ENCODE results near the gene ZHX3.

The ZHX3 gene

GRCh38 chr20:41172296-41173140, 145.0 kb downstream of the ZHX3 start:
- ChIA-PET CTCF (interaction anchor here (0.6 to 10.4 kb wide), 36 partner anchors 9 to 247 kb away, joined by 3 to 133 read pairs (median 5); partner anchors contain the start of gene LPIN3), POLR2A (no interaction called here)
- no peak for DNase-seq (ENCODE audit: extremely low spot score)
- no peak for TF ChIP-seq CTCF (IDR thresholded peaks at IDR 0.05; ENCODE audit: control extremely low read depth, extremely low read depth, low read depth, missing control alignments)

GRCh38 chr20:41171736-41172295, 145.7 kb downstream of the ZHX3 start:
- DNase-seq (ENCODE audit: extremely low spot score): no peak
- POLR2A ChIA-PET: no interaction called here
- no peak for TF ChIP-seq CTCF (IDR thresholded peaks at IDR 0.05; ENCODE audit: control extremely low read depth, extremely low read depth, low read depth, missing control alignments)
- CTCF ChIA-PET: interaction anchor here (1.1 to 10.4 kb wide), 16 partner anchors 8 to 168 kb away, joined by 3 to 133 read pairs (median 9); partner anchors contain the start of gene LPIN3

- CTCF ChIA-PET: interaction anchor here (1.3 to 10.4 kb wide), 5 partner anchors 12 to 169 kb away, joined by 3 to 133 read pairs (median 9); partner anchors contain the start of gene LPIN3
- no peak for TF ChIP-seq CTCF (IDR thresholded peaks at IDR 0.05; ENCODE audit: control extremely low read depth, extremely low read depth, low read depth, missing control alignments)
- POLR2A ChIA-PET: no interaction called here
- no peak for DNase-seq (ENCODE audit: extremely low spot score)
Measured at GRCh38 chr20:41170386-41171105, 147.0 kb downstream of the ZHX3 start.

GRCh38 chr20:41169791-41170351, 147.7 kb downstream of the ZHX3 start:
- CTCF ChIA-PET: interaction anchor here (0.9 to 10.4 kb wide), 6 partner anchors 12 to 170 kb away, joined by 3 to 133 read pairs (median 8); partner anchors contain the start of gene LPIN3

GRCh38 chr20:41169162-41169690, 148.3 kb downstream of the ZHX3 start:
- TF ChIP-seq CTCF (IDR thresholded peaks at IDR 0.05; ENCODE audit: control extremely low read depth, extremely low read depth, low read depth, missing control alignments): no peak
- ChIA-PET CTCF (interaction anchor here (0.9 to 10.4 kb wide), 5 partner anchors 11 to 171 kb away, joined by 3 to 133 read pairs (median 9); partner anchors contain the start of gene LPIN3), POLR2A (no interaction called here)
- no peak for DNase-seq (ENCODE audit: extremely low spot score)

More at GRCh38 chr20:41169791-41170351, 147.7 kb downstream of the ZHX3 start:
- DNase-seq (ENCODE audit: extremely low spot score): no peak
- no peak for TF ChIP-seq CTCF (IDR thresholded peaks at IDR 0.05; ENCODE audit: control extremely low read depth, extremely low read depth, low read depth, missing control alignments)
- POLR2A ChIA-PET: no interaction called here

All from GM10248 (cell line).